HCT116 (cell line): ENCODE data around the gene AFTPH. TPM values are rescaled to one million over a fixed set of nuclear protein-coding genes. Genes with fewer than 3 reads are reported as not detected.

Experiments
- ATAC-seq: fragments of 200-7000 bp; cut with Tn5 transposase; 2 replicates; pipeline ENCODE4 v1.9.1; 2020; ENCODE audit warnings: mild to moderate bottlenecking, moderate library complexity
- BruUV-seq: library from RNA; stranded (reverse); fragments of 400-500 nt; replicated peaks from 2 replicates; lab custom pipeline; 2021; lab: Mats Ljungman, UMichigan
- CTCF ChIA-PET: fragments of 300-600 bp; sonication (Branson Sonifier 250); formaldehyde crosslinking; loops from one replicate; lab custom pipeline; 2021; ENCODE audit warnings: antibody characterized with exemption; lab: Charles Lee
- POLR2A ChIA-PET: fragments of 300-600, 350-600 bp; sonication (Branson Sonifier 250); formaldehyde crosslinking; loops from one replicate; lab custom pipeline; 2021; ENCODE audit warnings: antibody characterized with exemption; lab: Charles Lee
- RAD21 ChIA-PET, 2 experiments: fragments of 300-600 bp; sonication (Branson Sonifier 250); formaldehyde crosslinking; loops; one replicate each; lab custom pipeline; 2023; ENCODE audit warnings: low total read pairs in 2 of 2; ENCODE audit not compliant: uncharacterized antibody in 2 of 2, unreplicated experiment in 2 of 2, low non-redundant PET in 1 of 2; lab: Charles Lee
- DNase-seq: peaks from one replicate; pipeline ENCODE4 v3.0.0-alpha.2; 2010; ENCODE audit warnings: low read depth, low spot score
- H2AFZ ChIP-seq: fragments of 200-600 bp; shearing (Covaris generic), sonication (generic); 2 replicates; pipeline ENCODE4 v1.6.1; 2017; ENCODE audit warnings: low read depth, mixed run types, mixed read lengths, antibody characterized with exemption, low read length; ENCODE audit not compliant: poor library complexity, severe bottlenecking
- H3K27ac ChIP-seq: 2 replicates; pipeline ENCODE4 v1.5.1; 2012; ENCODE audit warnings: low read depth, low read length
- H3K27me3 ChIP-seq: fragments of 200-600 bp; sonication (generic); 2 replicates; pipeline ENCODE4 v1.6.1; 2016; ENCODE audit warnings: mixed run types, low read length, mixed read lengths; ENCODE audit not compliant: insufficient read depth
- H3K36me3 ChIP-seq, 2 experiments: fragments of 200-500 bp in 1 of 2; fragments of 200-600 bp in 1 of 2; sonication (Bioruptor generic) in 1 of 2; sonication (generic) in 1 of 2; 2 replicates each; pipeline versions ENCODE4 v1.5.1 to v1.6.1; 2014 to 2016; ENCODE audit warnings: low read length in 2 of 2, inconsistent platforms in 1 of 2, mixed read lengths in 1 of 2, mixed run types in 1 of 2; ENCODE audit not compliant: insufficient read depth in 2 of 2, control insufficient read depth in 1 of 2
- H3K4me1 ChIP-seq, 2 experiments: fragments of 200-600 bp in 1 of 2; sonication (generic) in 1 of 2; 2 replicates each; pipeline versions ENCODE4 v1.5.1 to v1.6.1; 2012 to 2017; ENCODE audit warnings: low read length in 2 of 2, inconsistent platforms in 1 of 2, mild to moderate bottlenecking in 1 of 2, mixed read lengths in 1 of 2, mixed run types in 1 of 2, moderate library complexity in 1 of 2; ENCODE audit not compliant: insufficient read depth in 2 of 2, control insufficient read depth in 1 of 2
- H3K4me2 ChIP-seq: fragments of 200-600 bp; sonication (generic); 2 replicates; pipeline ENCODE4 v1.6.1; 2017; ENCODE audit warnings: mixed run types, low read length, mixed read lengths
- H3K4me3 ChIP-seq, 2 experiments: fragments of 200-600 bp in 1 of 2; sonication (generic) in 1 of 2; replicated peaks in 1 of 2; 2 replicates each; pipeline ENCODE4 v1.5.1; 2011 to 2016; ENCODE audit warnings: low read length in 2 of 2, control low read depth in 1 of 2, low read depth in 1 of 2, mild to moderate bottlenecking in 1 of 2, mixed read lengths in 1 of 2, mixed run types in 1 of 2
- H3K79me2 ChIP-seq: fragments of 200-600 bp; sonication (generic); 2 replicates; pipeline ENCODE4 v1.6.1; 2017; ENCODE audit warnings: mild to moderate bottlenecking, mixed run types, low read length, moderate library complexity, mixed read lengths; ENCODE audit not compliant: insufficient read depth
- H3K9ac ChIP-seq: fragments of 200-600 bp; sonication (generic); 2 replicates; pipeline ENCODE4 v1.6.1; 2016; ENCODE audit warnings: low read length, mixed read lengths
- H3K9me2 ChIP-seq: fragments of 200-600 bp; sonication (generic), shearing (Covaris generic); 2 replicates; pipeline ENCODE4 v1.6.1; 2017; ENCODE audit warnings: mixed run types, mild to moderate bottlenecking, moderate library complexity; ENCODE audit not compliant: insufficient read depth
- H3K9me3 ChIP-seq, 2 experiments: fragments of 200-500 bp in 1 of 2; fragments of 200-600 bp in 1 of 2; sonication (Bioruptor generic) in 1 of 2; sonication (generic) in 1 of 2; 2 replicates each; pipeline ENCODE4 v1.6.1; 2014 to 2017; ENCODE audit warnings: low read length in 2 of 2, mixed read lengths in 2 of 2, inconsistent platforms in 1 of 2, low read depth in 1 of 2, mild to moderate bottlenecking in 1 of 2, mixed run types in 1 of 2, moderate library complexity in 1 of 2; ENCODE audit not compliant: control insufficient read depth in 1 of 2, insufficient read depth in 1 of 2
- H4K20me1 ChIP-seq: fragments of 200-600 bp; sonication (generic), shearing (Covaris generic); 2 replicates; pipeline ENCODE4 v1.6.1; 2017; ENCODE audit warnings: mixed run types, mild to moderate bottlenecking, moderate library complexity; ENCODE audit not compliant: insufficient read depth
- CBX3 ChIP-seq: IDR thresholded peaks from 2 replicates; pipeline ENCODE4 v1.6.1; 2012; ENCODE audit warnings: low read depth
- CEBPB ChIP-seq: IDR thresholded peaks from 2 replicates; pipeline ENCODE4 v1.6.1; 2012; ENCODE audit warnings: low read depth
- FOSL1 ChIP-seq: IDR thresholded peaks from 2 replicates; pipeline ENCODE4 v1.6.1; 2012; ENCODE audit warnings: low read depth
- JUND ChIP-seq: IDR thresholded peaks from 2 replicates; pipeline ENCODE4 v1.6.1; 2012
- POLR2A ChIP-seq: IDR thresholded peaks from 2 replicates; pipeline ENCODE4 v1.7.0; 2011; ENCODE audit warnings: borderline replicate concordance; ENCODE audit not compliant: insufficient read depth, insufficient read length; ENCODE audit errors: extremely low read depth
- POLR2AphosphoS5 ChIP-seq: IDR thresholded peaks from 2 replicates; pipeline ENCODE4 v1.6.1; 2011; ENCODE audit warnings: mild to moderate bottlenecking, low read depth, low read length, moderate library complexity
- RAD21 ChIP-seq: IDR thresholded peaks from 2 replicates; pipeline ENCODE4 v1.6.1; 2012; ENCODE audit warnings: low read depth, mild to moderate bottlenecking
- SP1 ChIP-seq: IDR thresholded peaks from 2 replicates; pipeline ENCODE4 v1.6.1; 2012; ENCODE audit warnings: low read depth
- SRF ChIP-seq: IDR thresholded peaks from 2 replicates; pipeline ENCODE4 v1.6.1; 2012; ENCODE audit warnings: low read depth
- TCF7L2 ChIP-seq: IDR thresholded peaks from 2 replicates; pipeline ENCODE4 v1.7.0; 2011; ENCODE audit warnings: borderline replicate concordance, inconsistent platforms; ENCODE audit not compliant: insufficient read depth, insufficient read length; ENCODE audit errors: extremely low read depth
- YY1 ChIP-seq: IDR thresholded peaks from 2 replicates; pipeline ENCODE4 v1.6.1; 2011; ENCODE audit warnings: low read length, low read depth, moderate library complexity, mild to moderate bottlenecking; ENCODE audit not compliant: insufficient replicate concordance; ENCODE audit errors: extremely low read depth
- ZFX ChIP-seq: fragments of 450-650 bp; IDR thresholded peaks from 2 replicates; pipeline ENCODE4 v1.6.1; 2017
- ZNF274 ChIP-seq: fragments of 200-500 bp; sonication (Bioruptor generic); IDR thresholded peaks from 2 replicates; pipeline ENCODE4 v1.6.1; 2014; ENCODE audit warnings: mild to moderate bottlenecking, low read depth, low read length, inconsistent platforms
- intact Hi-C: fragments of 100-400 bp; cut with micrococcal nuclease; formaldehyde crosslinking; loops from 2 replicates; pipeline ENCODE4 v1.10.0; 2022
- total RNA-seq: library from RNA; stranded (reverse); gene quantifications from one replicate; pipeline ENCODE4 v1.2.1, GENCODE V29; 2021; ENCODE audit not compliant: unreplicated experiment
- TF ChIP-seq, protein P1 (sequence below), 3 experiments: fragments of 200-600 bp in 1 of 3; sonication (generic) in 1 of 3; IDR thresholded peaks in 2 of 3; conservative IDR thresholded peaks in 1 of 3; 2 replicates each; pipeline ENCODE4 v1.5.1; 2012 to 2017; ENCODE audit warnings: low read depth in 2 of 3, low read length in 2 of 3, antibody characterized with exemption in 1 of 3, borderline replicate concordance in 1 of 3, control low read depth in 1 of 3, mild to moderate bottlenecking in 1 of 3, mixed read lengths in 1 of 3, mixed run types in 1 of 3, moderate library complexity in 1 of 3; ENCODE audit not compliant: insufficient read depth in 1 of 3
- TF ChIP-seq, protein P2 (sequence below): IDR thresholded peaks from 2 replicates; pipeline ENCODE4 v1.6.1; 2012; ENCODE audit warnings: low read depth
- TF ChIP-seq, protein P3 (sequence below): IDR thresholded peaks from 2 replicates; pipeline ENCODE4 v1.6.1; 2012

The AFTPH gene
- total RNA-seq, 1 experiment from 2014 or later, result 23.6 TPM

DNA sequence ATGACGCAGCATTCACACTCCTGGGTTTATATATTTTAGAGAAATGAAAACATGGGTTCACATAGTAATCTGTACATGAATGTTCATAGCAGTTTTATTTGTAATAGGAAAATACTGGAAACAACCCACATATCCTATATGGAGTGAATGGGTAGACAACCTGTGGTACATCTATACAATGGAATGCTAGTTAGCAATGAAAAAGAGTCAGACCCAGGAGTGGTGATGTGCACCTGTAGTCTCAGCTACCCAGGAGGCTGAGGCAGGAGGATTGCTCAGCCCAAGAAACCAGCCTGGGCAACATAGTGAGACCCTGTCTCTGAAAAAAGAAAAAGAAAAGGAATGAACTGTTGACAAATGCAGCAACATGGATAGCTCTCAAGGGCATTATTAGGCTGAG lies 25.9 kb downstream of the AFTPH start:
- no peaks in the 10 kb centered on the region for H4K20me1 ChIP-seq
- no peaks in the 10 kb centered on the region for H3K9me2 ChIP-seq
- ATAC-seq (no peak), DNase-seq (no peak)
- H3K4me1 ChIP-seq, result no peaks in the 10 kb centered on the region
- BruUV-seq, result no TSS peak
- intact Hi-C loops, result no loop called here
- H3K9ac ChIP-seq, result no peak overlapping the region
- 0 out of 4 replicates have a peak, but pooled peaks cover 0 to 3% of the 10 kb centered on the region in 2 experiments for H3K36me3 ChIP-seq
- H3K4me2 ChIP-seq, result no peak overlapping the region
- TF ChIP-seq, protein P1, sequence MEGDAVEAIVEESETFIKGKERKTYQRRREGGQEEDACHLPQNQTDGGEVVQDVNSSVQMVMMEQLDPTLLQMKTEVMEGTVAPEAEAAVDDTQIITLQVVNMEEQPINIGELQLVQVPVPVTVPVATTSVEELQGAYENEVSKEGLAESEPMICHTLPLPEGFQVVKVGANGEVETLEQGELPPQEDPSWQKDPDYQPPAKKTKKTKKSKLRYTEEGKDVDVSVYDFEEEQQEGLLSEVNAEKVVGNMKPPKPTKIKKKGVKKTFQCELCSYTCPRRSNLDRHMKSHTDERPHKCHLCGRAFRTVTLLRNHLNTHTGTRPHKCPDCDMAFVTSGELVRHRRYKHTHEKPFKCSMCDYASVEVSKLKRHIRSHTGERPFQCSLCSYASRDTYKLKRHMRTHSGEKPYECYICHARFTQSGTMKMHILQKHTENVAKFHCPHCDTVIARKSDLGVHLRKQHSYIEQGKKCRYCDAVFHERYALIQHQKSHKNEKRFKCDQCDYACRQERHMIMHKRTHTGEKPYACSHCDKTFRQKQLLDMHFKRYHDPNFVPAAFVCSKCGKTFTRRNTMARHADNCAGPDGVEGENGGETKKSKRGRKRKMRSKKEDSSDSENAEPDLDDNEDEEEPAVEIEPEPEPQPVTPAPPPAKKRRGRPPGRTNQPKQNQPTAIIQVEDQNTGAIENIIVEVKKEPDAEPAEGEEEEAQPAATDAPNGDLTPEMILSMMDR (IDR thresholded peaks at IDR 0.05 in 2 of 3, conservative IDR thresholded peaks at IDR 0.05 in 1 of 3; ENCODE audit: borderline replicate concordance in 1 of 3, insufficient read depth in 1 of 3, low read depth in 2 of 3, low read length in 2 of 3), result no peak
- no peak for TF ChIP-seq FOSL1
- no peak for TF ChIP-seq YY1
- ChIA-PET RAD21 (no interaction called here), CTCF (interaction anchor here (1.5 kb wide), 1 partner anchor 219 kb away, joined by 4 read pairs; no protein-coding TSS in a partner anchor), POLR2A (interaction anchor here (0.5 kb wide), 1 partner anchor 17 kb away, joined by 3 read pairs; no protein-coding TSS in a partner anchor)
- no peak overlapping the region for H2AFZ ChIP-seq
- H3K27ac ChIP-seq, result no peak overlapping the region
- H3K4me3 ChIP-seq, result no peak overlapping the region
- H3K79me2 ChIP-seq, result peaks cover 15% of the 10 kb centered on the region
- no peaks in the 10 kb centered on the region for H3K27me3 ChIP-seq
- H3K9me3 ChIP-seq, result no peaks in the 10 kb centered on the region

DNA sequence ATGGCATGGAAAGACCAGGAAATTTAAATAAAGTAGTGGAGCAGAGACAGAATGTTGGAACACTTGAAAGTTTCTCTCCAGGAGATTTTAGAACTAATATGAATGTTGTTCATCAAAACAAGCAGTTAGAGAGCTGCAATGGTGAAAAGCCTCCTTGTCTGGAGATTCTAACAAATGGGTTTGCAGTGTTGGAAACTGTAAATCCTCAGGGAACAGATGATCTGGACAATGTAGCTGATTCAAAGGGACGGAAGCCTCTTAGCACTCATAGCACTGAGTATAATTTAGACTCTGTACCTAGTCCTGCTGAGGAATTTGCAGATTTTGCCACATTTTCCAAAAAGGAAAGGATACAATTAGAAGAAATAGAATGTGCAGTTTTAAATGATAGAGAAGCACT lies 27.7 kb downstream of the AFTPH start:
- no peak overlapping the region for H3K4me2 ChIP-seq
- no peak overlapping the region for H3K9ac ChIP-seq
- ChIA-PET CTCF (interaction anchor here (1.5 kb wide), 1 partner anchor 221 kb away, joined by 4 read pairs; no protein-coding TSS in a partner anchor), RAD21 (no interaction called here), POLR2A (no interaction called here)
- DNase-seq, result no peak
- no peak overlapping the region for H3K4me3 ChIP-seq
- no peaks in the 10 kb centered on the region for H4K20me1 ChIP-seq
- no peaks in the 10 kb centered on the region for H3K4me1 ChIP-seq
- no peak overlapping the region for H2AFZ ChIP-seq
- TF ChIP-seq TCF7L2 (no peak), JUND (no peak), SRF (no peak), CBX3 (no peak), CEBPB (no peak), ZNF274 (no peak), YY1 (no peak), ZFX (no peak), RAD21 (no peak), POLR2A (no peak), POLR2AphosphoS5 (no peak), SP1 (no peak)
- TF ChIP-seq, protein P2, sequence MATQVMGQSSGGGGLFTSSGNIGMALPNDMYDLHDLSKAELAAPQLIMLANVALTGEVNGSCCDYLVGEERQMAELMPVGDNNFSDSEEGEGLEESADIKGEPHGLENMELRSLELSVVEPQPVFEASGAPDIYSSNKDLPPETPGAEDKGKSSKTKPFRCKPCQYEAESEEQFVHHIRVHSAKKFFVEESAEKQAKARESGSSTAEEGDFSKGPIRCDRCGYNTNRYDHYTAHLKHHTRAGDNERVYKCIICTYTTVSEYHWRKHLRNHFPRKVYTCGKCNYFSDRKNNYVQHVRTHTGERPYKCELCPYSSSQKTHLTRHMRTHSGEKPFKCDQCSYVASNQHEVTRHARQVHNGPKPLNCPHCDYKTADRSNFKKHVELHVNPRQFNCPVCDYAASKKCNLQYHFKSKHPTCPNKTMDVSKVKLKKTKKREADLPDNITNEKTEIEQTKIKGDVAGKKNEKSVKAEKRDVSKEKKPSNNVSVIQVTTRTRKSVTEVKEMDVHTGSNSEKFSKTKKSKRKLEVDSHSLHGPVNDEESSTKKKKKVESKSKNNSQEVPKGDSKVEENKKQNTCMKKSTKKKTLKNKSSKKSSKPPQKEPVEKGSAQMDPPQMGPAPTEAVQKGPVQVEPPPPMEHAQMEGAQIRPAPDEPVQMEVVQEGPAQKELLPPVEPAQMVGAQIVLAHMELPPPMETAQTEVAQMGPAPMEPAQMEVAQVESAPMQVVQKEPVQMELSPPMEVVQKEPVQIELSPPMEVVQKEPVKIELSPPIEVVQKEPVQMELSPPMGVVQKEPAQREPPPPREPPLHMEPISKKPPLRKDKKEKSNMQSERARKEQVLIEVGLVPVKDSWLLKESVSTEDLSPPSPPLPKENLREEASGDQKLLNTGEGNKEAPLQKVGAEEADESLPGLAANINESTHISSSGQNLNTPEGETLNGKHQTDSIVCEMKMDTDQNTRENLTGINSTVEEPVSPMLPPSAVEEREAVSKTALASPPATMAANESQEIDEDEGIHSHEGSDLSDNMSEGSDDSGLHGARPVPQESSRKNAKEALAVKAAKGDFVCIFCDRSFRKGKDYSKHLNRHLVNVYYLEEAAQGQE, result no peak
- TF ChIP-seq, protein P3, sequence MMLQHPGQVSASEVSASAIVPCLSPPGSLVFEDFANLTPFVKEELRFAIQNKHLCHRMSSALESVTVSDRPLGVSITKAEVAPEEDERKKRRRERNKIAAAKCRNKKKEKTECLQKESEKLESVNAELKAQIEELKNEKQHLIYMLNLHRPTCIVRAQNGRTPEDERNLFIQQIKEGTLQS, result no peak
- no peak for ATAC-seq
- no peaks in the 10 kb centered on the region for H3K9me2 ChIP-seq
- H3K36me3 ChIP-seq, result 0 out of 4 replicates have a peak, but pooled peaks cover 0 to 3% of the 10 kb centered on the region in 2 experiments
- no peaks in the 10 kb centered on the region for H3K27me3 ChIP-seq
- BruUV-seq, result no TSS peak
- no peak overlapping the region for H3K27ac ChIP-seq
- peaks cover 12% of the 10 kb centered on the region; the same call in 1 of the 2 replicates for H3K79me2 ChIP-seq
- no peaks in the 10 kb centered on the region for H3K9me3 ChIP-seq
- intact Hi-C loops, result no loop called here
